MCF 10A (cell line): ENCODE measurements around the gene D2HGDH. TPM values are rescaled to one million over a fixed set of nuclear protein-coding genes. Genes with fewer than 3 reads are reported as not detected.

Experiments
- BruUV-seq: library from RNA; stranded (reverse); fragments of 400-500 nt; replicated peaks from 2 replicates; lab custom pipeline; 2021; lab: Mats Ljungman, UMichigan
- CTCF ChIA-PET: fragments of 300-600 bp; sonication (Branson Sonifier 250); formaldehyde crosslinking; extraction: SDS; loops from one replicate; lab custom pipeline; 2021; ENCODE audit warnings: antibody characterized with exemption, inconsistent platforms; lab: Yijun Ruan, JAX
- POLR2A ChIA-PET: fragments of 300-600, 350-650 bp; sonication (Branson Sonifier 250); formaldehyde crosslinking; extraction: SDS; loops from one replicate; lab custom pipeline; 2020; ENCODE audit warnings: antibody characterized with exemption, inconsistent platforms; lab: Yijun Ruan, JAX
- DNase-seq: peaks from one replicate; pipeline ENCODE4 v3.0.0-alpha.2; 2018; ENCODE audit not compliant: unreplicated experiment
- H3K27ac Mint-ChIP-seq: one replicate; pipeline ENCODE4 v1.8.0; 2022; ENCODE audit warnings: mild to moderate bottlenecking, low read depth, mixed read lengths; ENCODE audit not compliant: unreplicated experiment
- H3K27me3 Mint-ChIP-seq: one replicate; pipeline ENCODE4 v1.8.0; 2022; ENCODE audit warnings: mixed read lengths; ENCODE audit not compliant: insufficient read depth, unreplicated experiment
- H3K36me3 Mint-ChIP-seq: one replicate; pipeline ENCODE4 v1.8.0; 2022; ENCODE audit warnings: mild to moderate bottlenecking, moderate library complexity, mixed read lengths; ENCODE audit not compliant: insufficient read depth, unreplicated experiment
- H3K4me1 Mint-ChIP-seq: one replicate; pipeline ENCODE4 v1.8.0; 2022; ENCODE audit warnings: mixed read lengths; ENCODE audit not compliant: insufficient read depth, unreplicated experiment
- H3K4me3 Mint-ChIP-seq: one replicate; pipeline ENCODE4 v1.8.0; 2022; ENCODE audit warnings: mild to moderate bottlenecking, moderate library complexity, mixed read lengths; ENCODE audit not compliant: unreplicated experiment
- H3K9me3 Mint-ChIP-seq: one replicate; pipeline ENCODE4 v1.8.0; 2022; ENCODE audit warnings: mixed read lengths; ENCODE audit not compliant: unreplicated experiment
- CTCF ChIP-seq: fragments of 200-600 bp; IDR thresholded peaks from one replicate; pipeline ENCODE4 v1.8.0; 2022; ENCODE audit warnings: antibody characterized with exemption, mild to moderate bottlenecking; ENCODE audit not compliant: unreplicated experiment
- intact Hi-C: fragments of 100-400 bp; cut with micrococcal nuclease; formaldehyde crosslinking; loops from 2 replicates; pipeline ENCODE4 v1.14.1; 2022
- total RNA-seq: library from RNA; stranded (reverse); gene quantifications from 2 replicates; pipeline ENCODE4 v1.2.3, GENCODE V29; 2022

Gene D2HGDH
- total RNA-seq, 1 experiment from 2014 or later: 41.5 TPM

GRCh38 chr2:241689306-241689705 lies 45.1 kb upstream of the D2HGDH start:
- TF ChIP-seq CTCF: no peak
- ChIA-PET CTCF (interaction anchor here (1.5 kb wide), 1 partner anchor 30 kb away, joined by 3 read pairs; no protein-coding TSS in a partner anchor), POLR2A (interaction anchor here (3.2 to 4.3 kb wide), 3 partner anchors 11 to 52 kb away, joined by 19 to 136 read pairs (median 26); partner anchors contain the start of genes ATG4B, D2HGDH, ING5 and THAP4)
- Mint-ChIP-seq H3K4me3 (peak overlapping the region; percentile 90), H3K27me3 (no peaks in the 10 kb centered on the region), H3K4me1 (peaks cover 4% of the 10 kb centered on the region), H3K9me3 (no peaks in the 10 kb centered on the region), H3K27ac (no peak overlapping the region), H3K36me3 (peaks cover 55% of the 10 kb centered on the region)
- intact Hi-C loops: loop anchor here (5.0 kb wide), 1 partner anchor 188 kb away; no protein-coding TSS in a partner anchor
- DNase-seq: no peak
- no TSS peak for BruUV-seq

- no peak for TF ChIP-seq CTCF
- ChIA-PET POLR2A (no interaction called here), CTCF (interaction anchor here (0.8 kb wide), 1 partner anchor 26 kb away, joined by 4 read pairs; no protein-coding TSS in a partner anchor)
- Mint-ChIP-seq H3K27me3 (no peaks in the 10 kb centered on the region), H3K27ac (no peak overlapping the region), H3K36me3 (peaks cover 64% of the 10 kb centered on the region), H3K4me1 (no peaks in the 10 kb centered on the region), H3K4me3 (no peak overlapping the region), H3K9me3 (no peaks in the 10 kb centered on the region)
- no TSS peak for BruUV-seq
- DNase-seq: no peak
- intact Hi-C loops: no loop called here
These were observed 44.2 kb upstream of the D2HGDH start for GRCh38 chr2:241690202-241690717.

GRCh38 chr2:241692448-241692847 lies 42.0 kb upstream of the D2HGDH start:
- Mint-ChIP-seq H3K27ac (no peak overlapping the region), H3K4me3 (no peak overlapping the region), H3K4me1 (peaks cover 7% of the 10 kb centered on the region), H3K36me3 (peaks cover 57% of the 10 kb centered on the region), H3K9me3 (no peaks in the 10 kb centered on the region), H3K27me3 (no peaks in the 10 kb centered on the region)
- DNase-seq: peak; percentile 33
- ChIA-PET CTCF (interaction anchor here (0.7 to 1.1 kb wide), 4 partner anchors 11 to 142 kb away, joined by 3 to 4 read pairs (median 4); no protein-coding TSS in a partner anchor), POLR2A (interaction anchor here (2.5 kb wide), 1 partner anchor 10 kb away, joined by 22 read pairs; the partner anchor contains the start of gene ING5)
- intact Hi-C loops: no loop called here
- no TSS peak for BruUV-seq
- no peak for TF ChIP-seq CTCF

GRCh38 chr2:241695651-241696050 lies 38.8 kb upstream of the D2HGDH start:
- no peaks in the 10 kb centered on the region for H3K27me3 Mint-ChIP-seq
- peaks cover 44% of the 10 kb centered on the region for H3K36me3 Mint-ChIP-seq
- no peak for DNase-seq
- no peak overlapping the region for H3K27ac Mint-ChIP-seq
- CTCF ChIA-PET: no interaction called here
- TSS peak; percentile 9 for BruUV-seq
- peaks cover 10% of the 10 kb centered on the region for H3K4me1 Mint-ChIP-seq
- POLR2A ChIA-PET: interaction anchor here (0.6 to 1.0 kb wide), 3 partner anchors 9 to 171 kb away, joined by 3 to 5 read pairs (median 5); partner anchors contain the start of gene DTYMK
- TF ChIP-seq CTCF: no peak
- no peaks in the 10 kb centered on the region for H3K9me3 Mint-ChIP-seq
- H3K4me3 Mint-ChIP-seq: no peak overlapping the region
- intact Hi-C loops: no loop called here
